Breast epithelium (tissue), 3 donors: ENCODE results near the gene DNAH8.

Experiments used
- CTCF ChIP-seq, 3 donors: fragments of 450-650 bp; IDR thresholded peaks; one replicate each; pipeline ENCODE4 v1.5.1; 2016 to 2017; ENCODE audit warnings: antibody characterized with exemption in 3 of 3, mild to moderate bottlenecking in 3 of 3, moderate library complexity in 3 of 3
- POLR2A ChIP-seq: fragments of 450-650 bp; IDR thresholded peaks from one replicate; pipeline ENCODE4 v1.6.1; 2016; ENCODE audit warnings: antibody characterized with exemption, mild to moderate bottlenecking, moderate library complexity

DNA sequence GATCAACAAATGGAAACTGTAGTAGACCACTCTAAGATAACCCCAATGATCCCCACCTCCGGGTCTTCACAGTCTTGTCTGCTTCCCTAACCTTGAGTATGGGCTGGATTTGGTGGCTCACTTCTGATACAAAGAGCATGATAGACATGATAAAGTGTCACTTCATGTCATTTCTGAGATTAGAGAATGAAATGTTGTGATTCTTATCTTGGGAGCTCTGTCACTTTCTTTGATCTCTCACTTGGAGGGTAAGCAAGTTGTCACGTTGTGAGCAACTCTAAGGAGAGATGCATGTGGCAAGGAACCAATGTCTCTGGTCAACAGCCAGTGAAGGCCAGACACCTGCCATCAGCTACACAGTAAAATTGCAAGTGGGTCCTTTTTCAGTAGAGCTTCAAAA is 9.2 kb upstream of the DNAH8 start:
- TF ChIP-seq CTCF (IDR thresholded peaks at IDR 0.05), result no peak
- TF ChIP-seq POLR2A, result no peak
